Measurements from ENCODE around the gene FFAR4.

DNA sequence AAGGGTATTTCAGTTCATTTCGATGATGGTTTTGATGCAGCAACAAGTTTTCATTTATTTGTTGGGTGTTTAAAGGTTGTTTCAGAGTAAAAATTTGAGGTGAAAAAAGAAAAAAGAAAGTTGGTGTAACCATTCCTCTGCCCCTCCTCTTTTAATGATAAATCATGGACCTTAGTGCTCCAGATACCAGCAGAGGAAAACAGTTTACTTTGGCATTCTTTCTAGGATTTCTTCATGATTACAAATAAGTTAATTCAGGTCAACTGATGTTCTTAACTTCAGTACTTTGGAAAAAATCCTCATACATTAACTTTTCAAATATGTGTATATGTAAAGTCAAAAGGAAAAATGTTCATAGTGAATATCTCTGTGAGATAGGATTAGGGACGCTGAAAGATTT, 36.6 kb downstream of the FFAR4 start:
- TF ChIP-seq RAD21 (IDR thresholded peaks at IDR 0.05; ENCODE audit: low read length) (no peak), CTCF (conservative IDR thresholded peaks at IDR 0.05; ENCODE audit: low read depth, low read length) (no peak), RFX5 (IDR thresholded peaks at IDR 0.05; ENCODE audit: low read depth, low read length) (no peak), POLR2A (IDR thresholded peaks at IDR 0.05; ENCODE audit: low read depth, low read length) (no peak), MAZ (IDR thresholded peaks at IDR 0.05; ENCODE audit: borderline replicate concordance, low read depth, low read length) (no peak), CEBPB (IDR thresholded peaks at IDR 0.05; ENCODE audit: low read depth, low read length) (no peak), RCOR1 (IDR thresholded peaks at IDR 0.05; ENCODE audit: insufficient replicate concordance, low read length) (no peak), FOS (IDR thresholded peaks at IDR 0.05; ENCODE audit: low read depth, low read length) (no peak), MXI1 (IDR thresholded peaks at IDR 0.05; ENCODE audit: borderline replicate concordance, low read depth, low read length) (no peak)
- TF ChIP-seq, protein P1, sequence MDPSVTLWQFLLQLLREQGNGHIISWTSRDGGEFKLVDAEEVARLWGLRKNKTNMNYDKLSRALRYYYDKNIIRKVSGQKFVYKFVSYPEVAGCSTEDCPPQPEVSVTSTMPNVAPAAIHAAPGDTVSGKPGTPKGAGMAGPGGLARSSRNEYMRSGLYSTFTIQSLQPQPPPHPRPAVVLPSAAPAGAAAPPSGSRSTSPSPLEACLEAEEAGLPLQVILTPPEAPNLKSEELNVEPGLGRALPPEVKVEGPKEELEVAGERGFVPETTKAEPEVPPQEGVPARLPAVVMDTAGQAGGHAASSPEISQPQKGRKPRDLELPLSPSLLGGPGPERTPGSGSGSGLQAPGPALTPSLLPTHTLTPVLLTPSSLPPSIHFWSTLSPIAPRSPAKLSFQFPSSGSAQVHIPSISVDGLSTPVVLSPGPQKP (IDR thresholded peaks at IDR 0.05; ENCODE audit: borderline replicate concordance, low read depth, low read length), result no peak
- TF ChIP-seq, protein P2, sequence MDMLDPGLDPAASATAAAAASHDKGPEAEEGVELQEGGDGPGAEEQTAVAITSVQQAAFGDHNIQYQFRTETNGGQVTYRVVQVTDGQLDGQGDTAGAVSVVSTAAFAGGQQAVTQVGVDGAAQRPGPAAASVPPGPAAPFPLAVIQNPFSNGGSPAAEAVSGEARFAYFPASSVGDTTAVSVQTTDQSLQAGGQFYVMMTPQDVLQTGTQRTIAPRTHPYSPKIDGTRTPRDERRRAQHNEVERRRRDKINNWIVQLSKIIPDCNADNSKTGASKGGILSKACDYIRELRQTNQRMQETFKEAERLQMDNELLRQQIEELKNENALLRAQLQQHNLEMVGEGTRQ (IDR thresholded peaks at IDR 0.05; ENCODE audit: low read depth, low read length), result no peak
